IMR-90 (cell line): ENCODE results near the gene LRRC40. TPM values are rescaled to one million over a fixed set of nuclear protein-coding genes. Genes with fewer than 3 reads are reported as not detected.

Experiments
- ATAC-seq: fragments of 200-7000 bp; cut with Tn5 transposase; 2 replicates; pipeline ENCODE4 v1.9.1; 2020; ENCODE audit warnings: low read depth, mild to moderate bottlenecking, moderate library complexity
- BruUV-seq: library from RNA; stranded (reverse); fragments of 400-500 nt; replicated peaks from 2 replicates; lab custom pipeline; 2021; lab: Mats Ljungman, UMichigan
- CTCF ChIA-PET: fragments of 300-600 bp; formaldehyde crosslinking; extraction: SDS; loops from one replicate; lab custom pipeline; 2021; ENCODE audit warnings: antibody characterized with exemption; lab: Yijun Ruan, JAX
- POLR2A ChIA-PET: fragments of 300-600 bp; sonication (Branson Sonifier 250); formaldehyde crosslinking; loops from one replicate; lab custom pipeline; 2022; ENCODE audit warnings: antibody characterized with exemption; ENCODE audit not compliant: unreplicated experiment; lab: Charles Lee
- DNase-seq: peaks from one replicate; pipeline ENCODE4 v3.0.0; 2013
- H2AFZ ChIP-seq: replicated peaks from 2 replicates; pipeline ENCODE3; 2013; ENCODE audit warnings: low read length, mild to moderate bottlenecking; ENCODE audit not compliant: poor library complexity
- H2AK5ac ChIP-seq: 2 replicates; pipeline ENCODE4 v1.6.1; 2013; ENCODE audit warnings: low read depth, low read length, inconsistent platforms
- H2AK9ac ChIP-seq: replicated peaks from 2 replicates; pipeline ENCODE3; 2013; ENCODE audit warnings: mild to moderate bottlenecking, low read depth, low read length, moderate library complexity; ENCODE audit not compliant: poor library complexity
- H2BK120ac ChIP-seq: 2 replicates; pipeline ENCODE4 v1.6.1; 2013; ENCODE audit warnings: low read depth, low read length, inconsistent platforms
- H2BK15ac ChIP-seq: 3 replicates; pipeline ENCODE4 v1.6.1; 2013; ENCODE audit warnings: low read depth, low read length, inconsistent platforms
- H2BK20ac ChIP-seq: 2 replicates; pipeline ENCODE4 v1.6.1; 2013; ENCODE audit warnings: low read depth, mild to moderate bottlenecking, inconsistent platforms, low read length, moderate library complexity
- H2BK5ac ChIP-seq: 2 replicates; pipeline ENCODE4 v1.6.1; 2013; ENCODE audit warnings: mild to moderate bottlenecking, low read depth, low read length, inconsistent platforms; ENCODE audit not compliant: poor library complexity, severe bottlenecking
- H3K14ac ChIP-seq: replicated peaks from 2 replicates; pipeline ENCODE4 v1.6.1; 2013; ENCODE audit warnings: low read depth, low read length, inconsistent platforms
- H3K18ac ChIP-seq: 2 replicates; pipeline ENCODE4 v1.6.1; 2013; ENCODE audit warnings: low read depth, low read length, control low read depth
- H3K23ac ChIP-seq: 2 replicates; pipeline ENCODE4 v1.6.1; 2013; ENCODE audit warnings: low read depth, low read length, inconsistent platforms
- H3K27ac ChIP-seq: 2 replicates; pipeline ENCODE4 v1.5.1; 2013; ENCODE audit warnings: mild to moderate bottlenecking, control low read depth, low read length; ENCODE audit not compliant: insufficient read depth
- H3K27me3 ChIP-seq: 2 replicates; pipeline ENCODE4 v1.6.1; 2013; ENCODE audit warnings: low read length; ENCODE audit not compliant: control insufficient read depth, insufficient read depth
- H3K36me3 ChIP-seq: 2 replicates; pipeline ENCODE4 v1.6.1; 2013; ENCODE audit warnings: low read length, mixed read lengths; ENCODE audit not compliant: control insufficient read depth, insufficient read depth
- H3K4ac ChIP-seq: 2 replicates; pipeline ENCODE4 v1.6.1; 2013; ENCODE audit warnings: low read depth, low read length, inconsistent platforms
- H3K4me1 ChIP-seq: 2 replicates; pipeline ENCODE4 v1.6.1; 2013; ENCODE audit warnings: low read length, mixed read lengths; ENCODE audit not compliant: control insufficient read depth, insufficient read depth
- H3K4me2 ChIP-seq: 2 replicates; pipeline ENCODE4 v1.6.1; 2013; ENCODE audit warnings: low read depth, mild to moderate bottlenecking, control low read depth, low read length, moderate library complexity
- H3K4me3 ChIP-seq: 2 replicates; pipeline ENCODE4 v1.5.1; 2013; ENCODE audit warnings: low read depth, mild to moderate bottlenecking, control low read depth, low read length, moderate library complexity; ENCODE audit not compliant: insufficient read depth
- H3K56ac ChIP-seq: 2 replicates; pipeline ENCODE4 v1.6.1; 2013; ENCODE audit warnings: low read length, inconsistent platforms; ENCODE audit not compliant: insufficient read depth; ENCODE audit errors: extremely low read depth
- H3K79me1 ChIP-seq, 2 experiments: 2 replicates each; pipeline ENCODE4 v1.6.1; 2013; ENCODE audit warnings: low read length in 2 of 2, inconsistent platforms in 1 of 2, low read depth in 1 of 2
- H3K9ac ChIP-seq: 2 replicates; pipeline ENCODE4 v1.6.1; 2013; ENCODE audit warnings: low read depth, low read length, control low read depth
- H3K9me1 ChIP-seq: 2 replicates; pipeline ENCODE4 v1.6.1; 2013; ENCODE audit warnings: low read length, inconsistent platforms; ENCODE audit not compliant: insufficient read depth
- H3K9me3 ChIP-seq: 2 replicates; pipeline ENCODE4 v1.6.1; 2013; ENCODE audit warnings: low read length; ENCODE audit not compliant: control insufficient read depth, insufficient read depth
- H4K20me1 ChIP-seq: 2 replicates; pipeline ENCODE4 v1.6.1; 2013; ENCODE audit warnings: low read length, inconsistent platforms; ENCODE audit not compliant: insufficient read depth
- H4K5ac ChIP-seq: 2 replicates; pipeline ENCODE4 v1.6.1; 2013; ENCODE audit warnings: mild to moderate bottlenecking, low read depth, low read length, control low read depth
- H4K8ac ChIP-seq, 2 experiments: 2 replicates each; pipeline ENCODE4 v1.6.1; 2013; ENCODE audit warnings: low read depth in 2 of 2, low read length in 2 of 2, control low read depth in 1 of 2, inconsistent platforms in 1 of 2
- H4K91ac ChIP-seq: 2 replicates; pipeline ENCODE4 v1.6.1; 2013; ENCODE audit warnings: low read depth, low read length, inconsistent platforms; ENCODE audit not compliant: insufficient read depth
- BHLHE40 ChIP-seq: fragments of 150-350 bp; IDR thresholded peaks from 2 replicates; pipeline ENCODE4 v1.6.1; 2016; ENCODE audit warnings: mild to moderate bottlenecking, low read depth, low read length
- CEBPB ChIP-seq: IDR thresholded peaks from 2 replicates; pipeline ENCODE4 v1.6.1; 2012; ENCODE audit warnings: low read depth, low read length, improper control_type of control experiment
- RAD21 ChIP-seq: IDR thresholded peaks from 2 replicates; pipeline ENCODE4 v1.6.1; 2012; ENCODE audit warnings: low read length, improper control_type of control experiment
- RCOR1 ChIP-seq: IDR thresholded peaks from 2 replicates; pipeline ENCODE4 v1.6.1; 2012; ENCODE audit warnings: mild to moderate bottlenecking, low read length, improper control_type of control experiment; ENCODE audit not compliant: insufficient replicate concordance
- WGBS, 2 experiments: methylation state at CpG; one replicate each; pipeline versions ENCODE4 v1.1.5 to v1.1.7; 2013; ENCODE audit warnings: missing lambda C conversion rate in 2 of 2; ENCODE audit not compliant: insufficient read length in 1 of 2; ENCODE audit errors: extremely low coverage in 2 of 2; 5-methylcytosine and 5-hydroxymethylcytosine counted together
- dilution Hi-C: fragments of 300-500 bp; cut with HindIII; formaldehyde crosslinking; loops from one replicate; pipeline ENCODE4 v1.14.3; 2018; ENCODE audit warnings: low sequenced_read_pairs; ENCODE audit not compliant: unreplicated experiment
- in situ Hi-C: fragments of 300-500 bp; cut with MboI; formaldehyde crosslinking; loops from 3 replicates; pipeline ENCODE4 v1.14.3; 2019; ENCODE audit warnings: low sequenced_read_pairs, inconsistent platforms, mixed read lengths
- intact Hi-C: fragments of 100-400 bp; cut with micrococcal nuclease; formaldehyde crosslinking; loops from 2 replicates; pipeline ENCODE4 v1.10.0; 2022
- polyA plus RNA-seq, 3 experiments: library from polyadenylated mRNA; depleted of rRNA; stranded (reverse); fragments of >200 nt; gene quantifications; 2 replicates each; pipeline ENCODE4 v1.2.3, GENCODE V29; 2012; ENCODE audit warnings: low replicate concordance in 1 of 3
- total RNA-seq: library from RNA; depleted of rRNA; stranded (reverse); fragments of >200 nt; gene quantifications from 2 replicates; pipeline ENCODE4 v1.2.3, GENCODE V29; 2012
- TF ChIP-seq, protein P1 (sequence below): conservative IDR thresholded peaks from 2 replicates; pipeline ENCODE4 v1.5.1; 2012; ENCODE audit warnings: mild to moderate bottlenecking, low read depth, low read length, improper control_type of control experiment

LRRC40 gene
- total and polyA plus RNA-seq, 2 of the 4 experiments (the other 2 are of a cell fraction), result 11.1 to 17.4 TPM

DNA sequence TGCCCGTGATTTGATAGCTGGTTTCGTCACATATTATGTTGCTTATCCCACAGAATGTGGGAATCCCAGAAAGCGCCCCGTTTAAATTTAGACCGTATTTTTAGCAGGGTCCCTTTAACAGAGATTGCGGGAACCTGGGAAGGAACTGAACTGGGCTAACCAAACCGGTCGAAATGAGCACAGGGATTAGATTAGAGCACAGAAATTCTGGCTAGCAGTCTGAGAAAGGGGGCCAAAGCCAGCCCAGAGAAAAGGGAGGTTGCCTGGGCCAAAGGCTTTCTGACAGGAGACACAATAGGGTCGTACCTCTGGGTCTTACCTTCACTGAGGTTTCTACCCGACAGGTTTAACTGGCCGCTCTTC is 327 bp downstream of the LRRC40 start:
- Histone ChIP-seq H3K18ac (no peak overlapping the region), H3K27me3 (no peaks in the 10 kb centered on the region), H4K91ac (peak overlapping the region; percentile 77), H4K20me1 (peaks cover 10% of the 10 kb centered on the region), H2BK5ac (peak overlapping the region; percentile 54), H3K79me1 (peaks cover 5 to 27% of the 10 kb centered on the region in 2 experiments; a peak in 3 of 4 replicates), H3K23ac (peak overlapping the region; percentile 92), H2BK20ac (no peak overlapping the region), H3K4me2 (peak overlapping the region; percentile 98), H3K9me3 (no peaks in the 10 kb centered on the region), H2AFZ (peak overlapping the region; percentile 98), H3K27ac (peak overlapping the region; percentile 71), H3K4ac (peak overlapping the region; percentile 87), H3K14ac (peak overlapping the region; percentile 89), H4K8ac (peak overlapping the region; percentile 80 to 94), H2BK15ac (no peak overlapping the region; the same call in 2 of the 3 replicates), H3K4me3 (peak overlapping the region; percentile 81), H2BK120ac (no peak overlapping the region), H2AK5ac (no peak overlapping the region), H3K4me1 (peaks cover 1% of the 10 kb centered on the region), H3K9ac (peak overlapping the region; percentile 88), H3K56ac (peak overlapping the region; percentile 82), H3K9me1 (peaks cover 3% of the 10 kb centered on the region; the same call in 1 of the 2 replicates), H2AK9ac (peak overlapping the region; percentile 70), H4K5ac (peak overlapping the region; percentile 89), H3K36me3 (peaks cover 7% of the 10 kb centered on the region)
- BruUV-seq, result no TSS peak
- WGBS, 2 experiments, result 0% methylated on average over 6 of the region's 11 CpGs; no CpG with 5 or more reads in 1 of the 2 experiments
- intact Hi-C loops (loop anchor here (2.0 kb wide), 1 partner anchor 14 kb away; no protein-coding TSS in a partner anchor), in situ Hi-C loops (no loop called here), dilution Hi-C loops (no loop called here)
- TF ChIP-seq RAD21, result no peak
- TF ChIP-seq, protein P1, sequence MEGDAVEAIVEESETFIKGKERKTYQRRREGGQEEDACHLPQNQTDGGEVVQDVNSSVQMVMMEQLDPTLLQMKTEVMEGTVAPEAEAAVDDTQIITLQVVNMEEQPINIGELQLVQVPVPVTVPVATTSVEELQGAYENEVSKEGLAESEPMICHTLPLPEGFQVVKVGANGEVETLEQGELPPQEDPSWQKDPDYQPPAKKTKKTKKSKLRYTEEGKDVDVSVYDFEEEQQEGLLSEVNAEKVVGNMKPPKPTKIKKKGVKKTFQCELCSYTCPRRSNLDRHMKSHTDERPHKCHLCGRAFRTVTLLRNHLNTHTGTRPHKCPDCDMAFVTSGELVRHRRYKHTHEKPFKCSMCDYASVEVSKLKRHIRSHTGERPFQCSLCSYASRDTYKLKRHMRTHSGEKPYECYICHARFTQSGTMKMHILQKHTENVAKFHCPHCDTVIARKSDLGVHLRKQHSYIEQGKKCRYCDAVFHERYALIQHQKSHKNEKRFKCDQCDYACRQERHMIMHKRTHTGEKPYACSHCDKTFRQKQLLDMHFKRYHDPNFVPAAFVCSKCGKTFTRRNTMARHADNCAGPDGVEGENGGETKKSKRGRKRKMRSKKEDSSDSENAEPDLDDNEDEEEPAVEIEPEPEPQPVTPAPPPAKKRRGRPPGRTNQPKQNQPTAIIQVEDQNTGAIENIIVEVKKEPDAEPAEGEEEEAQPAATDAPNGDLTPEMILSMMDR, result no peak
- no peak for TF ChIP-seq CEBPB
- no peak for TF ChIP-seq RCOR1
- TF ChIP-seq BHLHE40, result no peak
- DNase-seq (no peak), ATAC-seq (peak; percentile 35)
- POLR2A ChIA-PET, result no interaction called here
- CTCF ChIA-PET, result no interaction called here
